ENCODE data around the gene DDX24. TPM values are rescaled to one million over a fixed set of nuclear protein-coding genes. Genes with fewer than 3 reads are reported as not detected.
A peak's percentile ranks its signal among the peaks of the same experiment; 100 is the strongest.

The DDX24 gene
- total and polyA plus RNA-seq, 2 experiments from 2014 or later, result 127 to 145 TPM

- Histone ChIP-seq H3K4me2 (no peak overlapping the region), H2AFZ (no peak overlapping the region), H4K20me1 (ENCODE audit: insufficient read depth, poor library complexity, severe bottlenecking) (no peaks in the 10 kb centered on the region), H3K27me3 (no peaks in the 10 kb centered on the region), H3K4me1 (ENCODE audit: insufficient read depth) (no peaks in the 10 kb centered on the region), H3K27ac (no peak overlapping the region), H3K79me2 (no peaks in the 10 kb centered on the region), H3K9me2 (replicated peaks; ENCODE audit: insufficient read depth) (no peaks in the 10 kb centered on the region), H3K4me3 (no peak overlapping the region), H3K36me3 (replicated peaks; ENCODE audit: insufficient read depth, low read depth) (no peaks in the 10 kb centered on the region), H3K9me3 (ENCODE audit: low read depth) (no peaks in the 10 kb centered on the region)
- DNase-seq (ENCODE audit: low spot score), result no peak
- peak; percentile 29 for TF ChIP-seq CTCF (IDR thresholded peaks at IDR 0.05; ENCODE audit: poor library complexity)
- TF ChIP-seq EZH2 (IDR thresholded peaks at IDR 0.05; ENCODE audit: borderline replicate concordance), result no peak
- 54% methylated on average over 14 of the region's 14 CpGs for WGBS (ENCODE audit: low lambda C conversion rate, missing lambda C conversion rate)
Observed at GRCh38 chr14:94005324-94006073, 75.5 kb downstream of the DDX24 start.

- Histone ChIP-seq H3K27ac (no peak overlapping the region), H3K27me3 (no peaks in the 10 kb centered on the region), H4K20me1 (ENCODE audit: insufficient read depth, poor library complexity, severe bottlenecking) (no peaks in the 10 kb centered on the region), H3K4me1 (ENCODE audit: insufficient read depth) (no peaks in the 10 kb centered on the region), H3K9me2 (replicated peaks; ENCODE audit: insufficient read depth) (no peaks in the 10 kb centered on the region), H3K79me2 (no peaks in the 10 kb centered on the region), H3K4me3 (no peak overlapping the region), H2AFZ (no peak overlapping the region), H3K9me3 (ENCODE audit: low read depth) (no peaks in the 10 kb centered on the region), H3K36me3 (replicated peaks; ENCODE audit: insufficient read depth, low read depth) (no peaks in the 10 kb centered on the region), H3K4me2 (no peak overlapping the region)
- DNase-seq (ENCODE audit: low spot score), result no peak
- TF ChIP-seq EZH2phosphoT487 (IDR thresholded peaks at IDR 0.05; ENCODE audit: low read depth, severe bottlenecking, unreplicated experiment) (no peak), CTCF (IDR thresholded peaks at IDR 0.05; ENCODE audit: poor library complexity) (no peak)
- WGBS (ENCODE audit: low lambda C conversion rate, missing lambda C conversion rate), result 82% methylated on average over 8 of the region's 8 CpGs
Observed at GRCh38 chr14:94004015-94004414, 77.0 kb downstream of the DDX24 start.

- no peaks in the 10 kb centered on the region for H3K9me3 ChIP-seq (ENCODE audit: low read depth)
- no peak overlapping the region for H3K4me3 ChIP-seq
- no peaks in the 10 kb centered on the region for H3K9me2 ChIP-seq (replicated peaks; ENCODE audit: insufficient read depth)
- H4K20me1 ChIP-seq (ENCODE audit: insufficient read depth, poor library complexity, severe bottlenecking), result no peaks in the 10 kb centered on the region
- no peaks in the 10 kb centered on the region for H3K79me2 ChIP-seq
- no peak for DNase-seq (ENCODE audit: low spot score)
- WGBS (ENCODE audit: low lambda C conversion rate, missing lambda C conversion rate), result 93% methylated on average over 4 of the region's 4 CpGs
- H3K4me2 ChIP-seq, result no peak overlapping the region
- no peaks in the 10 kb centered on the region for H3K27me3 ChIP-seq
- H3K27ac ChIP-seq, result no peak overlapping the region
- no peak for TF ChIP-seq EZH2 (IDR thresholded peaks at IDR 0.05; ENCODE audit: borderline replicate concordance)
- TF ChIP-seq EZH2phosphoT487 (IDR thresholded peaks at IDR 0.05; ENCODE audit: low read depth, severe bottlenecking, unreplicated experiment), result no peak
- TF ChIP-seq CTCF (IDR thresholded peaks at IDR 0.05; ENCODE audit: poor library complexity), result no peak
- no peak overlapping the region for H2AFZ ChIP-seq
- H3K4me1 ChIP-seq (ENCODE audit: insufficient read depth), result peaks cover 2% of the 10 kb centered on the region
- no peaks in the 10 kb centered on the region for H3K36me3 ChIP-seq (replicated peaks; ENCODE audit: insufficient read depth, low read depth)
Observed at GRCh38 chr14:94003397-94003796, 77.6 kb downstream of the DDX24 start.
